Subcutaneous abdominal adipose tissue (tissue), 5 donors: ENCODE results near the gene COPS8.

Experiments used
- H3K27ac ChIP-seq: one replicate; pipeline ENCODE4 v1.7.0; 2013; ENCODE audit warnings: low read depth, mild to moderate bottlenecking, inconsistent platforms, low read length, moderate library complexity
- H3K27me3 ChIP-seq, 5 donors: one replicate each; pipeline ENCODE4 v1.7.0; 2013; ENCODE audit warnings: low read length in 5 of 5, inconsistent platforms in 1 of 5; ENCODE audit not compliant: control insufficient read depth in 5 of 5, insufficient read depth in 4 of 5
- H3K36me3 ChIP-seq, 5 donors: one replicate each; pipeline ENCODE4 v1.7.0; 2013; ENCODE audit warnings: low read length in 5 of 5; ENCODE audit not compliant: control insufficient read depth in 5 of 5, insufficient read depth in 5 of 5
- H3K4me1 ChIP-seq, 5 donors: one replicate each; pipeline ENCODE4 v1.7.0; 2013; ENCODE audit warnings: low read length in 5 of 5, mild to moderate bottlenecking in 3 of 5, moderate library complexity in 1 of 5; ENCODE audit not compliant: control insufficient read depth in 5 of 5, insufficient read depth in 5 of 5
- H3K4me3 ChIP-seq, 5 donors: one replicate each; pipeline ENCODE4 v1.7.0; 2013; ENCODE audit warnings: low read length in 5 of 5, low read depth in 1 of 5
- H3K9ac ChIP-seq, 5 donors: one replicate each; pipeline ENCODE4 v1.7.0; 2013; ENCODE audit warnings: low read length in 5 of 5, mild to moderate bottlenecking in 4 of 5, moderate library complexity in 3 of 5
- H3K9me3 ChIP-seq, 5 donors: one replicate each; pipeline ENCODE4 v1.7.0; 2013; ENCODE audit warnings: low read length in 5 of 5; ENCODE audit not compliant: control insufficient read depth in 5 of 5
- donor health status: healthy.
- donor health status: healthy.
- donor health status: healthy.
- donor health status: healthy.
- donor health status: healthy.

COPS8 gene

GRCh38 chr2:237097326-237097910 lies 11.7 kb downstream of the COPS8 start:
- no peak overlapping the region for H3K27ac ChIP-seq

GRCh38 chr2:237097911-237098702 lies 12.4 kb downstream of the COPS8 start:
- Histone ChIP-seq H3K27ac (no peak overlapping the region), H3K4me3 (no peak overlapping the region), H3K36me3 (peaks cover 70 to 82% (median 73%) of the 10 kb centered on the region in 5 donors)

More at GRCh38 chr2:237097326-237097910, 11.7 kb downstream of the COPS8 start:
- H3K9me3 ChIP-seq, result no peaks in the 10 kb centered on the region
- no peak overlapping the region for H3K9ac ChIP-seq
- no peaks in the 10 kb centered on the region for H3K27me3 ChIP-seq
- peaks cover 64 to 77% (median 69%) of the 10 kb centered on the region in 5 donors for H3K36me3 ChIP-seq
- no peak overlapping the region for H3K4me3 ChIP-seq
- peaks cover 2 to 14% (median 12%) of the 10 kb centered on the region in 5 donors for H3K4me1 ChIP-seq

GRCh38 chr2:237099804-237100203 lies 14.1 kb downstream of the COPS8 start:
- H3K4me1 ChIP-seq, result peaks cover 0 to 3% (median 0%) of the 10 kb centered on the region in 5 donors
- no peak overlapping the region for H3K27ac ChIP-seq
- H3K27me3 ChIP-seq, result no peaks in the 10 kb centered on the region
- H3K36me3 ChIP-seq, result peaks cover 63 to 75% (median 65%) of the 10 kb centered on the region in 5 donors
- no peaks in the 10 kb centered on the region for H3K9me3 ChIP-seq
- no peak overlapping the region for H3K4me3 ChIP-seq
- H3K9ac ChIP-seq, result no peak overlapping the region

More at GRCh38 chr2:237097911-237098702, 12.4 kb downstream of the COPS8 start:
- H3K9ac ChIP-seq, result no peak overlapping the region
- no peaks in the 10 kb centered on the region for H3K9me3 ChIP-seq
- H3K27me3 ChIP-seq, result no peaks in the 10 kb centered on the region
- H3K4me1 ChIP-seq, result peaks cover 0 to 7% (median 5%) of the 10 kb centered on the region in 5 donors

- no peaks in the 10 kb centered on the region for H3K9me3 ChIP-seq
- H3K36me3 ChIP-seq, result peaks cover 50 to 60% (median 51%) of the 10 kb centered on the region in 5 donors
- H3K4me3 ChIP-seq, result no peak overlapping the region
- H3K4me1 ChIP-seq, result peaks cover 0 to under 1% (median 0%) of the 10 kb centered on the region in 5 donors
- no peak overlapping the region for H3K27ac ChIP-seq
- no peaks in the 10 kb centered on the region for H3K27me3 ChIP-seq
- no peak overlapping the region for H3K9ac ChIP-seq
Observed at GRCh38 chr2:237101118-237101979, 15.7 kb downstream of the COPS8 start.

- Histone ChIP-seq H3K4me1 (no peaks in the 10 kb centered on the region), H3K9ac (no peak overlapping the region), H3K36me3 (peaks cover 40 to 50% (median 42%) of the 10 kb centered on the region in 5 donors), H3K27ac (no peak overlapping the region), H3K9me3 (no peaks in the 10 kb centered on the region), H3K4me3 (no peak overlapping the region), H3K27me3 (no peaks in the 10 kb centered on the region)
Observed at GRCh38 chr2:237102428-237102827, 16.7 kb downstream of the COPS8 start.

- H3K27me3 ChIP-seq, result no peaks in the 10 kb centered on the region
- H3K4me3 ChIP-seq, result no peak overlapping the region
- peaks cover 0 to 5% (median 0%) of the 10 kb centered on the region in 5 donors for H3K9me3 ChIP-seq
Observed at GRCh38 chr2:237109421-237109934, 23.8 kb downstream of the COPS8 start.

GRCh38 chr2:237113026-237113795 lies 27.5 kb downstream of the COPS8 start:
- Histone ChIP-seq H3K4me3 (no peak overlapping the region), H3K27me3 (no peaks in the 10 kb centered on the region), H3K9me3 (peaks cover 0 to 5% (median 0%) of the 10 kb centered on the region in 5 donors), H3K27ac (no peak overlapping the region), H3K4me1 (no peaks in the 10 kb centered on the region), H3K9ac (no peak overlapping the region), H3K36me3 (no peaks in the 10 kb centered on the region)

More at GRCh38 chr2:237109421-237109934, 23.8 kb downstream of the COPS8 start:
- Histone ChIP-seq H3K36me3 (peaks cover 0 to 3% (median 0%) of the 10 kb centered on the region in 5 donors), H3K4me1 (no peaks in the 10 kb centered on the region), H3K27ac (no peak overlapping the region), H3K9ac (no peak overlapping the region)

- no peaks in the 10 kb centered on the region for H3K27me3 ChIP-seq
- peaks cover 0 to 3% (median 0%) of the 10 kb centered on the region in 5 donors for H3K4me1 ChIP-seq
- H3K36me3 ChIP-seq, result no peaks in the 10 kb centered on the region
- H3K27ac ChIP-seq, result no peak overlapping the region
- H3K9me3 ChIP-seq, result no peaks in the 10 kb centered on the region
- no peak overlapping the region for H3K4me3 ChIP-seq
- H3K9ac ChIP-seq, result no peak overlapping the region
Observed at GRCh38 chr2:237115870-237116269, 30.2 kb downstream of the COPS8 start.

GRCh38 chr2:237116431-237116830 lies 30.7 kb downstream of the COPS8 start:
- no peak overlapping the region for H3K9ac ChIP-seq
- H3K27ac ChIP-seq, result no peak overlapping the region
- H3K4me3 ChIP-seq, result no peak overlapping the region
- H3K4me1 ChIP-seq, result peaks cover 0 to 3% (median 0%) of the 10 kb centered on the region in 5 donors
- no peaks in the 10 kb centered on the region for H3K36me3 ChIP-seq
- H3K27me3 ChIP-seq, result no peaks in the 10 kb centered on the region
- H3K9me3 ChIP-seq, result no peaks in the 10 kb centered on the region
